Mesenchymal stem cell (in vitro differentiated cells and primary cell): ENCODE results near the gene NAA15.
"Not testable (repeated sequence)": the region's sequence is repeated elsewhere in the genome, so short reads cannot be mapped to it uniquely, and the experiment has no call there.

Experiments
- DNase-seq: peaks from one replicate; pipeline ENCODE4 v3.0.0-alpha.2; 2013
- H2AFZ ChIP-seq: one replicate; pipeline ENCODE4 v1.6.1; 2013; ENCODE audit warnings: low read depth, mild to moderate bottlenecking, control low read depth, inconsistent platforms, low read length, moderate library complexity
- H2AK5ac ChIP-seq: 2 replicates; pipeline ENCODE4 v1.6.1; 2013; ENCODE audit warnings: low read length, moderate library complexity, mild to moderate bottlenecking, inconsistent platforms; ENCODE audit not compliant: severe bottlenecking
- H2BK120ac ChIP-seq: one replicate; pipeline ENCODE4 v1.6.1; 2013; ENCODE audit warnings: low read depth, mild to moderate bottlenecking, inconsistent platforms, low read length, moderate library complexity
- H2BK12ac ChIP-seq, 2 experiments: one replicate each; pipeline ENCODE4 v1.6.1; 2013; ENCODE audit warnings: inconsistent platforms in 2 of 2, low read length in 2 of 2, mild to moderate bottlenecking in 2 of 2, moderate library complexity in 2 of 2, control low read depth in 1 of 2
- H2BK15ac ChIP-seq: one replicate; pipeline ENCODE4 v1.6.1; 2013; ENCODE audit warnings: mild to moderate bottlenecking, low read depth, inconsistent platforms; ENCODE audit not compliant: poor library complexity, severe bottlenecking
- H2BK5ac ChIP-seq: 2 replicates; pipeline ENCODE4 v1.6.1; 2013; ENCODE audit warnings: low read depth, mild to moderate bottlenecking, low read length, control low read depth, inconsistent platforms; ENCODE audit not compliant: poor library complexity, severe bottlenecking
- H3K14ac ChIP-seq, 2 experiments: one replicate each; pipeline ENCODE4 v1.6.1; 2013; ENCODE audit warnings: inconsistent platforms in 2 of 2, low read length in 2 of 2, control low read depth in 1 of 2, mild to moderate bottlenecking in 1 of 2, moderate library complexity in 1 of 2
- H3K18ac ChIP-seq, 2 experiments: one replicate each; pipeline ENCODE4 v1.6.1; 2013; ENCODE audit warnings: inconsistent platforms in 2 of 2, low read length in 2 of 2, control low read depth in 1 of 2, low read depth in 1 of 2, mild to moderate bottlenecking in 1 of 2
- H3K23ac ChIP-seq, 2 experiments: one replicate each; pipeline ENCODE4 v1.6.1; 2013; ENCODE audit warnings: inconsistent platforms in 2 of 2, low read length in 2 of 2, mild to moderate bottlenecking in 2 of 2, moderate library complexity in 2 of 2, control low read depth in 1 of 2
- H3K27ac ChIP-seq: 2 replicates; pipeline ENCODE4 v1.5.1; 2013; ENCODE audit warnings: mild to moderate bottlenecking, moderate library complexity, low read length, control low read depth, inconsistent platforms; ENCODE audit not compliant: poor library complexity, severe bottlenecking
- H3K27me3 ChIP-seq, 2 experiments: 2 replicates each; pipeline versions ENCODE4 v1.6.1 to v1.7.0; 2013; ENCODE audit warnings: low read length in 2 of 2, mild to moderate bottlenecking in 2 of 2, moderate library complexity in 2 of 2, control low read depth in 1 of 2, inconsistent platforms in 1 of 2; ENCODE audit not compliant: control insufficient read depth in 1 of 2, insufficient read depth in 1 of 2
- H3K36me3 ChIP-seq, 2 experiments: 2 replicates each; pipeline versions ENCODE4 v1.6.1 to v1.7.0; 2013; ENCODE audit warnings: low read length in 2 of 2, control low read depth in 1 of 2, inconsistent platforms in 1 of 2, low read depth in 1 of 2, mild to moderate bottlenecking in 1 of 2; ENCODE audit not compliant: insufficient read depth in 2 of 2, control insufficient read depth in 1 of 2
- H3K4ac ChIP-seq, 2 experiments: one replicate each; pipeline ENCODE4 v1.6.1; 2013; ENCODE audit warnings: inconsistent platforms in 2 of 2, low read length in 2 of 2, mild to moderate bottlenecking in 2 of 2, moderate library complexity in 2 of 2, control low read depth in 1 of 2, low read depth in 1 of 2
- H3K4me1 ChIP-seq: 2 replicates; pipeline ENCODE4 v1.6.1; 2013; ENCODE audit warnings: low read depth, low read length, control low read depth; ENCODE audit not compliant: control insufficient read depth, insufficient read depth
- H3K4me2 ChIP-seq: 2 replicates; pipeline ENCODE4 v1.6.1; 2013; ENCODE audit warnings: low read length, mild to moderate bottlenecking, inconsistent platforms; ENCODE audit not compliant: poor library complexity, severe bottlenecking
- H3K4me3 ChIP-seq, 2 experiments: 2 replicates each; pipeline versions ENCODE4 v1.5.1 to v1.7.0; 2013; ENCODE audit warnings: low read length in 2 of 2, mild to moderate bottlenecking in 2 of 2, control low read depth in 1 of 2, low read depth in 1 of 2; ENCODE audit not compliant: insufficient read depth in 1 of 2
- H3K79me1 ChIP-seq: replicated peaks from 2 replicates; pipeline ENCODE4 v1.6.1; 2013; ENCODE audit warnings: mild to moderate bottlenecking, control low read depth, low read length, inconsistent platforms; ENCODE audit not compliant: poor library complexity, severe bottlenecking
- H3K9ac ChIP-seq: 2 replicates; pipeline ENCODE4 v1.7.0; 2013; ENCODE audit warnings: mild to moderate bottlenecking, low read length, moderate library complexity
- H3K9me3 ChIP-seq: 2 replicates; pipeline ENCODE4 v1.7.0; 2013; ENCODE audit warnings: mild to moderate bottlenecking, low read length; ENCODE audit not compliant: control insufficient read depth
- H4K8ac ChIP-seq: one replicate; pipeline ENCODE4 v1.6.1; 2013; ENCODE audit warnings: inconsistent platforms, mild to moderate bottlenecking, low read length, moderate library complexity
- H4K91ac ChIP-seq: one replicate; pipeline ENCODE4 v1.6.1; 2013; ENCODE audit warnings: mild to moderate bottlenecking, low read length, inconsistent platforms
- WGBS: methylation state at CpG from one replicate; pipeline ENCODE4 v1.1.7; 2013; ENCODE audit warnings: mixed read lengths; 5-methylcytosine and 5-hydroxymethylcytosine counted together

NAA15 gene

GRCh38 chr4:139447078-139447477 lies 145.8 kb downstream of the NAA15 start:
- H2AFZ ChIP-seq: not testable (repeated sequence)
- 93% methylated on average over 4 of the region's 4 CpGs for WGBS

GRCh38 chr4:139450586-139450985 lies 149.3 kb downstream of the NAA15 start:
- Histone ChIP-seq H3K79me1 (peaks cover 29% of the 10 kb centered on the region), H3K14ac (no peak overlapping the region), H3K23ac (no peak overlapping the region), H4K91ac (no peak overlapping the region), H3K4ac (no peak overlapping the region), H3K18ac (no peak overlapping the region), H3K4me2 (no peak overlapping the region), H3K4me1 (peaks cover 7% of the 10 kb centered on the region), H2BK5ac (no peak overlapping the region), H3K27ac (no peak overlapping the region), H3K36me3 (peaks cover 0 to 6% of the 10 kb centered on the region in 2 experiments), H3K4me3 (no peak overlapping the region), H3K9ac (no peak overlapping the region), H2AFZ (no peak overlapping the region), H2AK5ac (no peak overlapping the region), H3K9me3 (no peaks in the 10 kb centered on the region), H3K27me3 (no peaks in the 10 kb centered on the region), H2BK12ac (no peak overlapping the region), H2BK120ac (no peak overlapping the region), H4K8ac (no peak overlapping the region), H2BK15ac (no peak overlapping the region)
- DNase-seq: no peak
- 95% methylated on average over 2 of the region's 2 CpGs for WGBS

More at GRCh38 chr4:139447078-139447477, 145.8 kb downstream of the NAA15 start:
- H2BK120ac ChIP-seq, H3K18ac ChIP-seq, H3K4me1 ChIP-seq, H2BK15ac ChIP-seq, H3K27me3 ChIP-seq, H3K4me2 ChIP-seq, H3K9ac ChIP-seq, H3K14ac ChIP-seq, DNase-seq, H2AK5ac ChIP-seq, H3K4me3 ChIP-seq, H3K4ac ChIP-seq, H2BK5ac ChIP-seq, H3K9me3 ChIP-seq, H3K36me3 ChIP-seq, H4K91ac ChIP-seq, H2BK12ac ChIP-seq, H3K27ac ChIP-seq, H4K8ac ChIP-seq, H3K23ac ChIP-seq: not testable (repeated sequence)
- peaks cover 39% of the 10 kb centered on the region for H3K79me1 ChIP-seq

GRCh38 chr4:139451997-139452396 lies 150.7 kb downstream of the NAA15 start:
- Histone ChIP-seq H2AFZ (no peak overlapping the region), H3K36me3 (peaks cover 0 to 6% of the 10 kb centered on the region in 2 experiments), H3K27me3 (no peaks in the 10 kb centered on the region), H3K4me1 (peaks cover 7% of the 10 kb centered on the region), H4K8ac (no peak overlapping the region), H3K23ac (no peak overlapping the region), H4K91ac (no peak overlapping the region), H3K4me2 (peak overlapping the region; percentile 37), H2BK12ac (no peak overlapping the region), H2BK120ac (no peak overlapping the region), H2AK5ac (no peak overlapping the region), H2BK5ac (no peak overlapping the region), H2BK15ac (no peak overlapping the region), H3K4ac (no peak overlapping the region), H3K4me3 (peak overlapping the region in 1 of 2 experiments; percentile 99), H3K27ac (peak overlapping the region; percentile 63), H3K18ac (no peak overlapping the region), H3K14ac (no peak overlapping the region), H3K79me1 (peaks cover 24% of the 10 kb centered on the region), H3K9ac (peak overlapping the region; percentile 97), H3K9me3 (no peaks in the 10 kb centered on the region)
- DNase-seq: no peak
- WGBS: no CpG with 5 or more reads among the region's 1 CpG

GRCh38 chr4:139453041-139453370 lies 151.7 kb downstream of the NAA15 start:
- peak overlapping the region; percentile 76 for H3K4me2 ChIP-seq
- H4K91ac ChIP-seq: peak overlapping the region; percentile 85
- no peak for DNase-seq
- H2BK5ac ChIP-seq: peak overlapping the region; percentile 97
- H3K4ac ChIP-seq: peak overlapping the region in 1 of 2 experiments; percentile 88
- H3K9ac ChIP-seq: peak overlapping the region; percentile 97
- H2BK12ac ChIP-seq: no peak overlapping the region
- H3K9me3 ChIP-seq: no peaks in the 10 kb centered on the region
- H2AK5ac ChIP-seq: peak overlapping the region; percentile 8
- peak overlapping the region; percentile 91 for H3K27ac ChIP-seq
- H3K36me3 ChIP-seq: peaks cover 0 to 6% of the 10 kb centered on the region in 2 experiments
- H3K79me1 ChIP-seq: peaks cover 24% of the 10 kb centered on the region
- peaks cover 8% of the 10 kb centered on the region for H3K4me1 ChIP-seq
- H3K27me3 ChIP-seq: no peaks in the 10 kb centered on the region
- WGBS: 0% methylated on average over 12 of the region's 15 CpGs
- peak overlapping the region; percentile 94 to 99 for H3K18ac ChIP-seq
- H3K4me3 ChIP-seq: peak overlapping the region; percentile 93 to 99
- H2AFZ ChIP-seq: no peak overlapping the region
- peak overlapping the region in 1 of 2 experiments; percentile 8 for H3K14ac ChIP-seq
- no peak overlapping the region for H2BK15ac ChIP-seq
- peak overlapping the region; percentile 21 for H2BK120ac ChIP-seq
- H3K23ac ChIP-seq: no peak overlapping the region
- H4K8ac ChIP-seq: peak overlapping the region; percentile 98
